ENCODE results near the gene SEMA3B.

DNA sequence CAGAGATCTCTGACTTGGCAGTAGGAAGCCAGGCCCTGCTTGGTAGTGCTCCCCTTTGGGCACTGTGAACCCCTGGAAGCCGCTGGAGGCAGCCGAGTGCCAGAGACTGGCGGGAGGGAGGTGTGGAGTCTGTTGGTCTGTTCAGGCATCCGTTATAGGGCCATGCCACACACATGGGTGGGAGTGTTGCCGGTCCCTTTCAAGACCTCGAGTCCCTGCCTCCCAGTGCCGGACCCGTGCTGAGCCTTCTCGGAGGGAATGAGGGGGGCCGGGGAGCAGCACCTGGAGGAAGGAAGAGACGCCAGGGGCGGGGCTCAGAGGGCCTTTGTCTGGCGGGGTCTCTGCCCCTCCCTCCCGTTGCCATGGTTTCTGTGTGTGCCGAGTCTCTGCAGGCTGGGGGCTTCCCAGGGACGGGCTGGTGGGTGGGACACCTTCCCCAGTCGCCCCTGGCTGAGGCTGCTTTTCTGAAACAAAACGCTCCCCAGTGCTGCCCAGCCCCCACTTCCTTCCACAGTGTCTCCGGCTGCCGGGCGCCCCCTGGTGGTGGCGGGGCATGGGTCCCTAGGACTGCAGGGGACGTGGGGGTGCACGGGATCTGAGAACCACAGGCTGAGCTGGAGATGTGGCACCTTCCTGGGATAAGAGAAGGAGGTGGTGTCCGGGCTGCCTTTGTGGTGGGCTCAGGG, 23.0 kb upstream of the SEMA3B start:
- TF ChIP-seq, protein P1, sequence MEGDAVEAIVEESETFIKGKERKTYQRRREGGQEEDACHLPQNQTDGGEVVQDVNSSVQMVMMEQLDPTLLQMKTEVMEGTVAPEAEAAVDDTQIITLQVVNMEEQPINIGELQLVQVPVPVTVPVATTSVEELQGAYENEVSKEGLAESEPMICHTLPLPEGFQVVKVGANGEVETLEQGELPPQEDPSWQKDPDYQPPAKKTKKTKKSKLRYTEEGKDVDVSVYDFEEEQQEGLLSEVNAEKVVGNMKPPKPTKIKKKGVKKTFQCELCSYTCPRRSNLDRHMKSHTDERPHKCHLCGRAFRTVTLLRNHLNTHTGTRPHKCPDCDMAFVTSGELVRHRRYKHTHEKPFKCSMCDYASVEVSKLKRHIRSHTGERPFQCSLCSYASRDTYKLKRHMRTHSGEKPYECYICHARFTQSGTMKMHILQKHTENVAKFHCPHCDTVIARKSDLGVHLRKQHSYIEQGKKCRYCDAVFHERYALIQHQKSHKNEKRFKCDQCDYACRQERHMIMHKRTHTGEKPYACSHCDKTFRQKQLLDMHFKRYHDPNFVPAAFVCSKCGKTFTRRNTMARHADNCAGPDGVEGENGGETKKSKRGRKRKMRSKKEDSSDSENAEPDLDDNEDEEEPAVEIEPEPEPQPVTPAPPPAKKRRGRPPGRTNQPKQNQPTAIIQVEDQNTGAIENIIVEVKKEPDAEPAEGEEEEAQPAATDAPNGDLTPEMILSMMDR (conservative IDR thresholded peaks at IDR 0.05; ENCODE audit: low read length) = peak; percentile 97
- TF ChIP-seq EZH2phosphoT487 (IDR thresholded peaks at IDR 0.05; ENCODE audit: borderline replicate concordance, low read depth, low read length) = no peak
